Loucy (cell line): Measurements from ENCODE around the gene DAB1.

Experiments used
- H2AFZ ChIP-seq: fragments of 200-600 bp; sonication (generic); 2 replicates; pipeline ENCODE4 v1.6.0; 2016; ENCODE audit warnings: antibody characterized with exemption, mild to moderate bottlenecking, low read length, moderate library complexity
- H3F3A ChIP-seq: fragments of 200-600 bp; 2 replicates; pipeline ENCODE4 v1.6.0; 2016; ENCODE audit warnings: antibody characterized with exemption, low read depth, mild to moderate bottlenecking
- H3K27me3 ChIP-seq: fragments of 200-600 bp; sonication (generic); 2 replicates; pipeline ENCODE4 v1.6.1; 2014; ENCODE audit warnings: low read length, mild to moderate bottlenecking; ENCODE audit not compliant: insufficient read depth, poor library complexity, severe bottlenecking
- H3K36me3 ChIP-seq: fragments of 200-600 bp; sonication (generic); 2 replicates; pipeline ENCODE4 v1.6.1; 2016; ENCODE audit warnings: low read length; ENCODE audit not compliant: insufficient read depth
- H3K4me1 ChIP-seq: fragments of 200-600 bp; sonication (generic); 2 replicates; pipeline ENCODE4 v1.5.1; 2014; ENCODE audit warnings: low read length, mild to moderate bottlenecking; ENCODE audit not compliant: insufficient read depth, poor library complexity, severe bottlenecking
- H3K4me2 ChIP-seq: fragments of 200-600 bp; sonication (generic); 2 replicates; pipeline ENCODE4 v1.6.0; 2014; ENCODE audit warnings: antibody characterized with exemption, low read length, low read depth, mild to moderate bottlenecking; ENCODE audit not compliant: poor library complexity, severe bottlenecking
- H3K4me3 ChIP-seq: fragments of 200-600 bp; sonication (generic); 2 replicates; pipeline ENCODE4 v1.5.1; 2014; ENCODE audit warnings: low read length, mild to moderate bottlenecking, mixed read lengths; ENCODE audit not compliant: poor library complexity, severe bottlenecking
- H3K79me2 ChIP-seq: fragments of 200-600 bp; sonication (generic); 2 replicates; pipeline ENCODE4 v1.6.1; 2014; ENCODE audit warnings: low read length; ENCODE audit not compliant: insufficient read depth
- H3K9ac ChIP-seq: fragments of 200-600 bp; sonication (generic); 2 replicates; pipeline ENCODE4 v1.6.0; 2014; ENCODE audit warnings: mild to moderate bottlenecking, low read depth, low read length, moderate library complexity; ENCODE audit not compliant: poor library complexity, severe bottlenecking
- H3K9me2 ChIP-seq: fragments of 200-600 bp; sonication (generic); replicated peaks from 2 replicates; pipeline ENCODE4 v1.6.1; 2016; ENCODE audit warnings: low read depth, low read length, mixed read lengths
- H3K9me3 ChIP-seq: fragments of 200-600 bp; sonication (generic); 2 replicates; pipeline ENCODE4 v1.6.1; 2014; ENCODE audit warnings: mild to moderate bottlenecking, antibody characterized with exemption, low read length, low read depth; ENCODE audit not compliant: insufficient read depth
- H4K20me1 ChIP-seq: fragments of 200-600 bp; sonication (generic); 2 replicates; pipeline ENCODE4 v1.6.0; 2014; ENCODE audit warnings: antibody characterized with exemption, low read length, mild to moderate bottlenecking; ENCODE audit not compliant: insufficient read depth, poor library complexity, severe bottlenecking
- EZH2phosphoT487 ChIP-seq: fragments of 200-600 bp; IDR thresholded peaks from 2 replicates; pipeline ENCODE4 v1.6.1; 2018; ENCODE audit warnings: antibody characterized with exemption, mild to moderate bottlenecking, moderate library complexity, borderline replicate concordance
- TF ChIP-seq, protein P1 (sequence below): fragments of 200-600 bp; sonication (generic); conservative IDR thresholded peaks from 2 replicates; pipeline ENCODE4 v1.5.1; 2014; ENCODE audit warnings: mild to moderate bottlenecking, antibody characterized with exemption, low read length

DAB1 gene

DNA sequence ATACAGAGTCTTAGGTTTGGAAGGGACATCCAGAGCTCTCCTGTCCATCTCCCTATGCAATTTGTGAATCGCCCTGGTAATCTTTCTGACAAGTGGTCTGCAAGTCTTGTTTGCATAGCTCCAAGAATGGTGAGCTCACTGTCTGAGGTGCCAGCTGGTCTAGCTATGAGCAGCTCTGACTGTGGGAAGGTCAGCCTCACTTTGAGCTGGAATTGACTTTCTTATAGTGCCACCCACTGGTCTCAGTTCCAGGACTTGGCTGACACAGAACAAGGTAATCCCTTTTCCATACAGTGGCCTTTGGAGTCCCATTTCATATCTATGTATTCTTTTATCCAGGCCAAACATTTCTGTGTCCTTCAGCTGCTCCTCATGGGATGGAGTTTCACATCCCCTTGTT lies 362.5 kb downstream of the DAB1 start:
- H3K36me3 ChIP-seq: no peaks in the 10 kb centered on the region
- no peak overlapping the region for H3K4me2 ChIP-seq
- no peaks in the 10 kb centered on the region for H3K9me3 ChIP-seq
- no peak overlapping the region for H3K9ac ChIP-seq
- no peak for TF ChIP-seq EZH2phosphoT487
- TF ChIP-seq, protein P1, sequence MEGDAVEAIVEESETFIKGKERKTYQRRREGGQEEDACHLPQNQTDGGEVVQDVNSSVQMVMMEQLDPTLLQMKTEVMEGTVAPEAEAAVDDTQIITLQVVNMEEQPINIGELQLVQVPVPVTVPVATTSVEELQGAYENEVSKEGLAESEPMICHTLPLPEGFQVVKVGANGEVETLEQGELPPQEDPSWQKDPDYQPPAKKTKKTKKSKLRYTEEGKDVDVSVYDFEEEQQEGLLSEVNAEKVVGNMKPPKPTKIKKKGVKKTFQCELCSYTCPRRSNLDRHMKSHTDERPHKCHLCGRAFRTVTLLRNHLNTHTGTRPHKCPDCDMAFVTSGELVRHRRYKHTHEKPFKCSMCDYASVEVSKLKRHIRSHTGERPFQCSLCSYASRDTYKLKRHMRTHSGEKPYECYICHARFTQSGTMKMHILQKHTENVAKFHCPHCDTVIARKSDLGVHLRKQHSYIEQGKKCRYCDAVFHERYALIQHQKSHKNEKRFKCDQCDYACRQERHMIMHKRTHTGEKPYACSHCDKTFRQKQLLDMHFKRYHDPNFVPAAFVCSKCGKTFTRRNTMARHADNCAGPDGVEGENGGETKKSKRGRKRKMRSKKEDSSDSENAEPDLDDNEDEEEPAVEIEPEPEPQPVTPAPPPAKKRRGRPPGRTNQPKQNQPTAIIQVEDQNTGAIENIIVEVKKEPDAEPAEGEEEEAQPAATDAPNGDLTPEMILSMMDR: no peak
- H3K4me3 ChIP-seq: no peak overlapping the region
- no peaks in the 10 kb centered on the region for H4K20me1 ChIP-seq
- H3K4me1 ChIP-seq: no peaks in the 10 kb centered on the region
- H3K9me2 ChIP-seq: no peaks in the 10 kb centered on the region
- no peaks in the 10 kb centered on the region for H3F3A ChIP-seq
- no peak overlapping the region for H2AFZ ChIP-seq
- H3K79me2 ChIP-seq: no peaks in the 10 kb centered on the region
- H3K27me3 ChIP-seq: no peaks in the 10 kb centered on the region

DNA sequence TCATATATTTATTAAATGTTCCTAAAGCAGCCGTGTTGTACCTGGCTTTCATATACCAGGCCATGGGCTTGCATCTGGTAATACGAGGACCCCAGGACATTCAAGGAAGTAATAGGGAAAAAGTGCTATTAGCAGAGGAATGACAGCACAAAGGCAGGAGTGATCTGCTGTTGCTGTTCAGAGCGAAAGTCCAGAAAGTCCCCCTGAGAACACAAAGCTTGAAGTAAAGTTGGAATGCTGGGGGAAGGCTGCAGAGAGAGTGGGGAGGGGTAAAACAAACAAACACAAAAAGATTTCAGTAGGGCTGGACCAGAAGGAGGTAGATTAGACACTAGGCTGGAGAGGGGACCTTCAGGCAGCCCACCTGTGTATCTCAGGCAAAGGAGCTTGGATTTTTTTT lies 363.4 kb downstream of the DAB1 start:
- no peak overlapping the region for H3K4me3 ChIP-seq
- H2AFZ ChIP-seq: no peak overlapping the region
- H3K9ac ChIP-seq: no peak overlapping the region
- no peaks in the 10 kb centered on the region for H3K27me3 ChIP-seq
- H3K36me3 ChIP-seq: no peaks in the 10 kb centered on the region
- H3K9me2 ChIP-seq: no peaks in the 10 kb centered on the region
- H3F3A ChIP-seq: no peaks in the 10 kb centered on the region
- no peaks in the 10 kb centered on the region for H4K20me1 ChIP-seq
- no peaks in the 10 kb centered on the region for H3K4me1 ChIP-seq
- no peaks in the 10 kb centered on the region for H3K9me3 ChIP-seq
- no peak overlapping the region for H3K4me2 ChIP-seq
- TF ChIP-seq, protein P1: no peak
- no peak for TF ChIP-seq EZH2phosphoT487
- H3K79me2 ChIP-seq: no peaks in the 10 kb centered on the region

DNA sequence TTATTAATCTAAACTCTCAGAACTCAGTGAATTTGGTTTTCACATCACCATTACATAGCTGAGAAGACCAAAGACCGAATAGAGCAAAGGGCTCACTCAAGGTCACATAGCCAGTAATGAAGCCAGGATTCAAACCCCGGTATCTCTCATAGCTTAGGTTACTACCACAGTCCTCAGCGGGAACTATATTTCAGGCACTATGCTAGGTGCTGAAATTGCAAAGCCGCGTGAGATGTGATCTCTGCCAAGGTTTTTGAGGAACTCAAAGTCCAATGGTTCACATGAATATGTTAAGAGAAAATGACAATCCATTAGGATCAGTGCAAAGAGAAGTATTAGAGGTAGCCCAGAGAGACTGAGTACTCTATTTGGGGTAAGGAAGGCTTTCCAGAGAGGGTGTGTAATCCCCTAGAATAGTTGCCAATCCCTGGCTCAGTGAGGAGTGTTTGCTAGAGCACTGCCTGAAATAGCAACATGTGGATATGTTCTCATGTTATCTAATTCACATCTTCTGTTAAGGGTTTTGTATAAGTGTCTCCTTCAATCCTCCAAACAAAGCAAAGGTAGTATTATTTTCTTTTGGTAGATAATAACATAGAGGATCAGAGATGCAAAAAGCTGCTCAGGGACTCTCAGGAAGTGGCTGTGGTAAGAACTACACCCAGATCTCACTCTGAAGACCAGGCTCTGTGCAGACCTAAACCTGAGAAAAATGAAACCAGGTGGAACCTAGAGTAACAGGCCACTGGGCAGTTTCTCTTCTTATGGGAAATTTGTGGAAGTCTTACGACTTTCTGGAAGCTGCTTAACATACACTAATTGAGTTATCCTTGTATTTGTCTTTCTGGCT lies 365.0 kb downstream of the DAB1 start:
- Histone ChIP-seq H3K79me2 (no peaks in the 10 kb centered on the region), H3K4me1 (no peaks in the 10 kb centered on the region), H2AFZ (no peak overlapping the region), H3K4me2 (no peak overlapping the region), H3K9ac (no peak overlapping the region), H3K9me3 (no peaks in the 10 kb centered on the region), H3K4me3 (no peak overlapping the region), H4K20me1 (no peaks in the 10 kb centered on the region), H3K9me2 (no peaks in the 10 kb centered on the region), H3F3A (no peaks in the 10 kb centered on the region), H3K36me3 (no peaks in the 10 kb centered on the region), H3K27me3 (no peaks in the 10 kb centered on the region)
- TF ChIP-seq, protein P1: no peak
- TF ChIP-seq EZH2phosphoT487: no peak
